ENCODE results near the gene ADRM1.

DNA sequence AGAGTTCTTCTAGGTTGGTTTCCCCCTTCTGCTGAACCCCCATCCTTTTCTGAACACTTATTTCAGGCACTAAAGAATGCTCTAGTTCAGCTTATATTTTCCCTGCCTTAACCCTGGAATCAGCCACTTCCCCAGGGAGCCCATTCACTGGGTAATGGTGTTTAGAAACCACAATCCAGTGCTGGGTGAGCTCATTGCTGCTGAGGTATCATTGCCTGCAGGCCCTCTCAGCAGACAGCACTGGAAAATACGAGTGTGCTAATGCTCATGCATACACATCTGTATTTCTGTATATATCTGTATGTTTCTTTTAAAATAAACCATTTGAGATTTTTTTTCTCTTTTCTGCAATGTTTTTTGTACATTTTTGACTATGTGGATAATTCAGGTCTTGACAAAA, 37.4 kb upstream of the ADRM1 start:
- TF ChIP-seq, protein P1, sequence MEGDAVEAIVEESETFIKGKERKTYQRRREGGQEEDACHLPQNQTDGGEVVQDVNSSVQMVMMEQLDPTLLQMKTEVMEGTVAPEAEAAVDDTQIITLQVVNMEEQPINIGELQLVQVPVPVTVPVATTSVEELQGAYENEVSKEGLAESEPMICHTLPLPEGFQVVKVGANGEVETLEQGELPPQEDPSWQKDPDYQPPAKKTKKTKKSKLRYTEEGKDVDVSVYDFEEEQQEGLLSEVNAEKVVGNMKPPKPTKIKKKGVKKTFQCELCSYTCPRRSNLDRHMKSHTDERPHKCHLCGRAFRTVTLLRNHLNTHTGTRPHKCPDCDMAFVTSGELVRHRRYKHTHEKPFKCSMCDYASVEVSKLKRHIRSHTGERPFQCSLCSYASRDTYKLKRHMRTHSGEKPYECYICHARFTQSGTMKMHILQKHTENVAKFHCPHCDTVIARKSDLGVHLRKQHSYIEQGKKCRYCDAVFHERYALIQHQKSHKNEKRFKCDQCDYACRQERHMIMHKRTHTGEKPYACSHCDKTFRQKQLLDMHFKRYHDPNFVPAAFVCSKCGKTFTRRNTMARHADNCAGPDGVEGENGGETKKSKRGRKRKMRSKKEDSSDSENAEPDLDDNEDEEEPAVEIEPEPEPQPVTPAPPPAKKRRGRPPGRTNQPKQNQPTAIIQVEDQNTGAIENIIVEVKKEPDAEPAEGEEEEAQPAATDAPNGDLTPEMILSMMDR (IDR thresholded peaks at IDR 0.05; ENCODE audit: insufficient read depth, low read length, poor library complexity, severe bottlenecking), result no peak
- TF ChIP-seq EZH2phosphoT487 (conservative IDR thresholded peaks at IDR 0.05; ENCODE audit: low read length), result no peak

Measured in SU-DHL-6 (cell line).